GM23338 (cell line): ENCODE measurements around the gene GRXCR2.

ENCODE experiments used
- CREB1 ChIP-seq: fragments of 250-450 bp; sonication (Bioruptor Pico); IDR thresholded peaks from 2 replicates; pipeline ENCODE4 v1.5.0; 2020; ENCODE audit warnings: low read depth, mild to moderate bottlenecking, moderate library complexity
- CTCF ChIP-seq, 2 experiments: fragments of 200-600 bp in 1 of 2; sonication (generic) in 1 of 2; conservative IDR thresholded peaks; 2 replicates each; pipeline versions ENCODE4 v1.5.1 to v1.6.1; 2016 to 2017; ENCODE audit warnings: antibody characterized with exemption in 2 of 2, low read depth in 2 of 2, mild to moderate bottlenecking in 2 of 2, moderate library complexity in 1 of 2
- EZH2 ChIP-seq: fragments of 200-600 bp; sonication (generic); IDR thresholded peaks from one replicate; pipeline ENCODE4 v1.8.0; 2017; ENCODE audit warnings: antibody characterized with exemption, mild to moderate bottlenecking, low read depth; ENCODE audit not compliant: unreplicated experiment
- NANOG ChIP-seq: IDR thresholded peaks from 2 replicates; pipeline ENCODE4 v1.6.1; 2016; ENCODE audit warnings: antibody characterized with exemption, borderline replicate concordance

- TF ChIP-seq CTCF (conservative IDR thresholded peaks at IDR 0.05; ENCODE audit: low read depth in 2 of 2) = no peak
- TF ChIP-seq NANOG = no peak
- TF ChIP-seq CREB1 (CRISPR knock-in tag) = no peak
- TF ChIP-seq EZH2 = no peak
These were observed 34.5 kb downstream of the GRXCR2 start for GRCh38 chr5:145838276-145838675.
